ENCODE data around the gene AGO4.
A peak's percentile ranks its signal among the peaks of the same experiment; 100 is the strongest.
"Not testable (repeated sequence)": the region's sequence is repeated elsewhere in the genome, so short reads cannot be mapped to it uniquely, and the experiment has no call there.

The AGO4 gene

DNA sequence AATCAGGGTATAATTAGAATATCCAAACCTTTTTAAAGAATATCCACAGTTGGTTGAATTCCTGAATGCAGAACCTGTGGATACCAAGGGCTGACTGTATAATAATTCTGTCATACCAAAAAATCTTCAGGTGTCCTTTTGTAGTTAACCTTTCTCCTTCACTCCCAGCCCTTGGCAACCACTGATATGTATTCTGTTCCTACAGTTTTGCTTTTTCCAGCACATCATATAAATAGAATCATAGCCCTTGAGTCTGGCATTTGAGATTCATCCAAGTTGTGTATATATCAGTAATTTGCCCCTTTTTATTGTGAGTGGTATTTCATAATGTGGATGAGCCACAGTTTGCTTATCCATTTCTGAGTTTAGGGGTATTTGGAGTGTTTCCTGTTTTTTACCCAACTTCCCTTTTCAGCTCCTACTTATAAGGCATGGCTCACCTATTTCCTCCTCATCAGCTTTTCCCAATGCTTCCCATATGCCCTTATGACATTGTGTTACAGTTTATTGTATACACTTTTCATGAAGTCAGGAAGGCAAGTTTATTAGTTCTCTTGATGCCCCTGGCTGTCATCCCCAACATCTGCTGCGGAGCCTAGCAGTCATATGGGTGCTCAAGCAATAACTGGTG, 40.2 kb downstream of the AGO4 start:
- ATAC-seq (no peak), DNase-seq (no peak)
- no peaks in the 10 kb centered on the region for H3K4me1 Mint-ChIP-seq
- no peak overlapping the region for H3K27ac Mint-ChIP-seq
- H3K4me3 Mint-ChIP-seq = no peak overlapping the region
- H3K9me3 Mint-ChIP-seq = no peaks in the 10 kb centered on the region
- H3K27me3 Mint-ChIP-seq = no peaks in the 10 kb centered on the region

DNA sequence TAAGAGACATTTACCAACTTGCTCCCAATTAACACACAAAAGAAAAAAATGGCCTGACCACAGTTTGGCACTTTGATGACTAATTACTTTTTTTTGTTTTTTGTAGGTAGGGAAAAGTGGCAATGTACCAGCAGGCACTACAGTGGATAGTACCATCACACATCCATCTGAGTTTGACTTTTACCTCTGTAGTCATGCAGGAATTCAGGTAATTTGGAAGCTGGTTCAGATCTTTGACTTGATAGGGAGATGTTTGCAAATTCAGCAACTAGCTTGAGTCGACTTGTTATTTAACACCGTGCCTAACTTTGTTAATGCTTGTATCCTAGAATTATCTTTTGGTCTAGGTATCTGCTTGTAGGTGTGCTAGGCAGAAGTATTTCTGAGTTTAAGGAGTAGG, 42.2 kb downstream of the AGO4 start:
- H3K9me3 Mint-ChIP-seq = no peaks in the 10 kb centered on the region
- no peak for DNase-seq
- no peak overlapping the region for H3K4me3 Mint-ChIP-seq
- no peaks in the 10 kb centered on the region for H3K27me3 Mint-ChIP-seq
- no peaks in the 10 kb centered on the region for H3K4me1 Mint-ChIP-seq
- no peak overlapping the region for H3K27ac Mint-ChIP-seq
- no peak for ATAC-seq

DNA sequence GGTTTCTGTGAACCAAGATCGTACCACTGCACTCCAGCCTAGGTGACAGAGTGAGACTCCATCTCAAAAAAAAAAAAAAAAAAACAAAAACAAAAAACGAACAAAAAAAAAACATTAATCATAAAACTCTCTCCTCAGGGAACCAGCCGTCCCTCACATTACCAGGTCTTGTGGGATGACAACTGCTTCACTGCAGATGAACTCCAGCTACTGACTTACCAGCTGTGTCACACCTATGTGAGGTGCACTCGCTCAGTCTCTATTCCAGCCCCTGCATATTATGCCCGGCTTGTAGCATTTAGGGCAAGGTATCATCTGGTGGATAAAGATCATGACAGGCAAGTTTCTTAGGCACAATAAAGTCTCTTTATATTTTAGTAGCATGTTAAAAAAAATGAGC, 42.9 kb downstream of the AGO4 start:
- Mint-ChIP-seq H3K9me3 (no peaks in the 10 kb centered on the region), H3K27ac (no peak overlapping the region), H3K4me3 (no peak overlapping the region), H3K27me3 (no peaks in the 10 kb centered on the region), H3K4me1 (no peaks in the 10 kb centered on the region)
- ATAC-seq (no peak), DNase-seq (no peak)

DNA sequence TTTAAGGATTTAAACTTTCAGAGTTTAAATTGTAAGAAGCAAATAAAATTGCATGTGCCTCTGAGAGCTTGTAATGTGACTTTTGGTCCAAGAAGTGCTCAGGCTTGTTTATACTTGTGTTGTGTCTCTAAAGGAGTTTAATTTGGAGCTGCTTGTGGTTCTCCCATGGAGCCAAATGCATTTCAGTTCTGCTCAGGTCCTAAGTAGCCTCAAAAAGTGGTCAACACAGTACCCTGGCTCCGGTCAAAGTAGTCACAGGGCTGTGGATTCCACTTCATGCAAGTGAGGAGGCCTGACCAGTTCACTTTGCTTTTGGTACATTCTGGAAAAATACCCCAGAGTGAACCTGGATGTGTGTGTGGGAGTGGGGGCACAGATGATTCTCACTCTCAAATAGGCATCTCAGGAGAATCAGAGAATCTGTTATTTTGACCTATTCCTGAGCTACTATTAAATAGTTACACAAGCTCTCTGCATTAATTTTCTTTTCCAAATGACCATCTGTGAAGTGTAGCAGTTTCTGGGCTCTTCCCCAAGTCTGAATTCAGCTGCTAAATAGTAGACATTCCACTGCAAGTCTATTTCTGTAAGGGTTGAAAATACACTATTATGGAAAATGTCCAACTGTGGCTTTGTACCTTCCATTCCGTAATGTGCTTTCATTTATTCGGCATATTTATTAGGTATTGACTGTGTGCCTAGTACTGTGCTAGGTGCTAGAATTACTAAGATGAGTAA, 43.5 kb downstream of the AGO4 start:
- no peak overlapping the region for H3K4me3 Mint-ChIP-seq
- H3K9me3 Mint-ChIP-seq = no peaks in the 10 kb centered on the region
- H3K4me1 Mint-ChIP-seq = no peaks in the 10 kb centered on the region
- H3K27me3 Mint-ChIP-seq = no peaks in the 10 kb centered on the region
- H3K27ac Mint-ChIP-seq = no peak overlapping the region
- no peak for DNase-seq
- no peak for ATAC-seq

DNA sequence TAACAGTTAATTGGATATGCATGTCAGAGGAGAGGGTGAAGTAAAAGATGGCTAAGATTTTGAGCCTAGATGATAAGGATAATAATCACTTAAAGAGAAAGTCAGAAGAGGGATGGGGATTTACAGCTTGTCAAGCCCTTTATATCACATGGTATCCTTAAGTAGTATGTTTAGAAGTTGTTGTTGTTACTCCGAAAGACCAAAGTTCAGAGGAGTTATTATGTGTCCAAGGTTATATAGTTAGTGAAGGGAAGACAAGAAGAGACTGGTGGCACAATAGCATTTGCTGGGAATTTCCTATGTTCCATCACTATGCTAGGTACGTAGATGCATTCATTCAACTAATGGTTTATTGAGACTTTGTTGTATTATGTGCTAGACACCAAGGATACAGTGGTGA, 44.4 kb downstream of the AGO4 start:
- Mint-ChIP-seq H3K27me3 (no peaks in the 10 kb centered on the region), H3K27ac (no peak overlapping the region), H3K4me1 (no peaks in the 10 kb centered on the region), H3K4me3 (no peak overlapping the region), H3K9me3 (no peaks in the 10 kb centered on the region)
- DNase-seq = no peak
- ATAC-seq = no peak

DNA sequence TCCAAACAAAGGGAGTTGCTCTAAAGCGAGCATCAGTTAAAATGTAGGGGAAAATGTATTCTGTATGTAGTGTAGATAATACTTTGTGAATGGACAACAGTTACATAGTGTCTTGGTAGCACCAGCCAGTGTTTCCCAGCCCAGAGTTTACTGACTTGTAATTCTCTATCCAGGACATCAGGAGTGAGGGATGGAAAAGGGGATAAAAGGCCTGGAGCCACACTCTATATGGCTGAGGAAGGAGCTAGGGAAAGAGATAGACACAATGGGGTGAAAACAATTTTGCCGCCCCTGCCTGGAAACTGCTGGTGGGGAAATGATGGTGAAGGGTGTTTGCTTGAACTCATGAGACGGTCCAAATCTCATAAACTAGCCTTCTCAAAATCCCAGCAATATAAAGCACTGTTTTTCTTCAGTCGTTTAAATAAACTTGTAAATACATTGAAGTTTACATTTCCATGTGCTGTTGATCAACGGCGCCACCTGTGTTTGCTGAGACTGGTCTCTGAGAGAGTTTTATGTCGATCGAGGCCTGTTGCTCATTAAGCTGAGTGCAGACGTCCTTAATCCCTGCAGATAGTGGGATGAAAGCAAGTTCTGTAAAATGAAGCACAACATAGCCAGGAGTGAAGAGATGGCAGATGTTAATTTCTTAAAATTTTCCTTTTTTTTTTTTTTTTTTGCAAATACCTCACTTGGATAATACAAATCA, 47.3 kb downstream of the AGO4 start:
- H3K27ac Mint-ChIP-seq = no peak overlapping the region
- no peak overlapping the region for H3K4me3 Mint-ChIP-seq
- H3K9me3 Mint-ChIP-seq = no peaks in the 10 kb centered on the region
- ATAC-seq (no peak), DNase-seq (no peak)
- no peaks in the 10 kb centered on the region for H3K27me3 Mint-ChIP-seq
- no peaks in the 10 kb centered on the region for H3K4me1 Mint-ChIP-seq

DNA sequence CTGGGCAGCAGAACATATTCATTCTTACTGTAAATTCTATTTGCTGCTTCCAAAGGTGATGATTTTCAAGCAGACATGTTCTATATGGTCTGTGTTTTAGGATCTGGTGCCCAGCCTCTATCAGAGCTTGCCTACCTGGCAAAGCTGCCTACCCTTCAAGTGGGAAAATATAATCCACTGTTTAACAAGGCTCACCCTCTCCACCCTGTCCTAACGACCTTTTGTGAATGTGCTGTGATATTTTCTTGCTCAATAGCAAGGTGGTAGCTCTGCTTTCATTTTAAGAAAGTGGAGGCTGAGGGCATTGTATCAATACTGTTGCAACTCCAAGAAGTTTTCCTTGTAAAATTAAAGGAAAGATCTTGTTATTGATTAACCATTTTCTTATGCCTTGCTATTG, 49.1 kb downstream of the AGO4 start:
- Mint-ChIP-seq H3K9me3 (no peaks in the 10 kb centered on the region), H3K4me1 (no peaks in the 10 kb centered on the region), H3K27me3 (no peaks in the 10 kb centered on the region), H3K4me3 (no peak overlapping the region), H3K27ac (no peak overlapping the region)
- ATAC-seq (no peak), DNase-seq (no peak)

DNA sequence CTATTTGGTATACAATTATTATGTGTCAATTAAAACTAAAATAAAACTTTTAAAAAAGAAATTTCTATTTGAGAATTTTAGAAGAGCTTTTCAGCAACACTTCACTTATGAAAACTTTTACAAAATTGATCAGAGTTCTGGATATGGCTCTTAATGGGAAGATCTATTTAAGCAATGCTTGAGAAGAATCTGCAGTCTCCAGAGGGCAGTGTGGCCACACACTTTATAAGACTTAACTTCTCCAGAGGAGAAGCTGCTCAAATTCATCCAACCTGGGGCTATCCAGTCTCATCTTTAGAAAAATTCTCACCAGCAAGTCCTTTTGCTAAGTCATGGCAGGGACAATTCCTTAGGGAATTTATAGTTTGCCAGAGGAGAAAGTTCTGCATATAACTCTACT, 50.0 kb downstream of the AGO4 start:
- Mint-ChIP-seq H3K9me3 (no peaks in the 10 kb centered on the region), H3K4me3 (no peak overlapping the region), H3K27ac (no peak overlapping the region), H3K4me1 (no peaks in the 10 kb centered on the region), H3K27me3 (no peaks in the 10 kb centered on the region)
- DNase-seq = no peak
- no peak for ATAC-seq

DNA sequence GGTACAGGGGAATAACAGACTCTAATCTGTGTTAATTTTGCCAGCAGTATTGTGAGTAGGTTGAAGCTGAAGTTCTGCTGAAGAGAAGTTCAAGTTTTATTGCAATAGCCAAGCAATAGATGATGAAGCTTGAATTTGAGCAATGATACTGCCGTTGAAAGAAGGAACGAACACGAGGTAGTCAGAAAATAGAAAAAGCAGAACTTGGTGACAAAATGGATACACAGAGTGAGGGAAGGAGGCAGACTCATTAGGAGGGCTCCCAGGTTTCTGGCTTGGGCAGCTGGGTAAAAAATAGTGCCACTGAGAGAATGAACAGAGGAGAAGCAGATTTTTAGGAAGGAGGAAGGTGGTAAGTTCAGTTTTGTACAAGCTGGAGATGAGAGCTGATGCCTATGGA, 52.9 kb downstream of the AGO4 start:
- ATAC-seq = no peak
- DNase-seq = no peak
- Mint-ChIP-seq H3K4me3 (no peak overlapping the region), H3K27ac (peak overlapping the region; percentile 5 to 6), H3K27me3 (no peaks in the 10 kb centered on the region), H3K9me3 (no peaks in the 10 kb centered on the region), H3K4me1 (no peaks in the 10 kb centered on the region)

DNA sequence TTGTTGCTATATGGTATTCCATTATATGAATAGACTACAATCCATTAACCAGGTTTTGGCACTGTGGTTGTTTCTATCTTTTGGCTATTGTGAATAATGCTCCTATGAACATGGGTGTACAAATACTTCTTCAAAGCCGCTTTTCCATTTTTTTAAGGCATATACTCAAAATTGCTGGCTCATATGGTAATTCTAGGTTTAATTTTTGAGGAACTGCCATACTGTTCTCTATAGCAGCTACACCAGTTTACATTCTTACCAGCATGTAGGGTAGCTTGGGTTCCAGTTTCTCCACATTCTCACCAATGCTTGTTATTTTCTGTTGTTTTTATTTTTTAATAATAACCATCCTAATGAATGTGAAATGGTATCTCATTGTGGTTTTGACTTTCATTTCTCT, 55.3 kb downstream of the AGO4 start:
- H3K4me3 Mint-ChIP-seq = no peak overlapping the region
- no peaks in the 10 kb centered on the region for H3K4me1 Mint-ChIP-seq
- H3K27ac Mint-ChIP-seq = no peak overlapping the region
- no peak for ATAC-seq
- no peak for DNase-seq
- H3K27me3 Mint-ChIP-seq = no peaks in the 10 kb centered on the region
- H3K9me3 Mint-ChIP-seq = no peaks in the 10 kb centered on the region

DNA sequence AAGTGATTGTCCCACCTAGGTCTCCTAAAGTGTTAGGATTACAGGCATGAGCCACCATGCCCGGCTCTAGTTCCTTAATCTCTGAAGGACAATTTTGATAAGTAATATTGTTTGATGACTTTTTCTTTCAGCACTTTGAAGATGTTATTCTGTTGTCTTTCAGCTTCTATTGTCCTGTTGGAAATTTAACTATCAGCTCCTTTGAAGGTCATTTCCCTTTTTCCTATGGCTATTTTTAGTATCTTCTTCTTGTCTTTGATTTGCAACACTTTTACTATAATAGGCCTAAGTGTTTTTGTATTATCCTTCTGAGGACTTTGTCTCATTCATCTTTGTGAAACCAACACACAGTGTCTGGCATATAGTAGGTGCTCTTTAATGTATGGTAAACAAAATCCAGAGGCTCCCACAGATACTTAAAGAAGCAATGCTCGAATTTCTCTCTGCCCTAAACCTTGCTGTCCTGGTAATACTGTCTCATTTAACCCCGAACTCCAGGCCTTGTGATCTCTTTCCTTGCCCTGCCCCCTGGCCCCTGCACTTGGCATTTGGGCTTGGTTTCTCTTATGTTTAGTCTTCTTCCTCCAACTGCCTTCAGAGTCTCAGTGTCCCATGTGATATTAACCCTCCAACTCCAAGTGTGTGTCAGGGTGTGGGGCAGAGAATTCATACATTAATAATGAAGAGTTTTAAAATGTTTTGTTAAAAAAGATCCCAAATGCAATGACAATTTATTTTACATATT, 56.2 kb downstream of the AGO4 start:
- DNase-seq = no peak
- Mint-ChIP-seq H3K27me3 (no peaks in the 10 kb centered on the region), H3K27ac (no peak overlapping the region), H3K4me3 (no peak overlapping the region), H3K4me1 (no peaks in the 10 kb centered on the region), H3K9me3 (no peaks in the 10 kb centered on the region)
- ATAC-seq = no peak

DNA sequence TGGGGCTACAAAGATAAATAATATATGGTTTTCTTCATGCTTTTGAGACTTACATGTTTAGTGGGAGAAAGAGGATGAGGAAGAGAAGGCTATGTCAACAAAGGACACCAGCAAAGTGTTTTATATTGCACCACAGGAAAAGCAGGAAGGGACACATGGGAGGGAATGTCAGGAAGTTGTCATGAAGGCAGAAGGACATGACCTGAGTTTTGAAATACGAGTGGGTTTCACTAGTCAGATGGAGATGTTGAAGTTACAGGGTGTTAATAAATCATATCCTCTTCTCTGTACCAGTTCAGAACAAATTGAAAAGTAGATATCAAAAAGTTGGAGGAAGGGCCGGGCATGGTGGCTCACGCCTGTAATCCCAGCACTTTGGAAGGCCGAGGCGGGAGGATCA, 57.0 kb downstream of the AGO4 start:
- DNase-seq = no peak
- Mint-ChIP-seq H3K4me3 (no peak overlapping the region), H3K27me3 (no peaks in the 10 kb centered on the region), H3K27ac (no peak overlapping the region), H3K9me3 (no peaks in the 10 kb centered on the region), H3K4me1 (no peaks in the 10 kb centered on the region)
- no peak for ATAC-seq

DNA sequence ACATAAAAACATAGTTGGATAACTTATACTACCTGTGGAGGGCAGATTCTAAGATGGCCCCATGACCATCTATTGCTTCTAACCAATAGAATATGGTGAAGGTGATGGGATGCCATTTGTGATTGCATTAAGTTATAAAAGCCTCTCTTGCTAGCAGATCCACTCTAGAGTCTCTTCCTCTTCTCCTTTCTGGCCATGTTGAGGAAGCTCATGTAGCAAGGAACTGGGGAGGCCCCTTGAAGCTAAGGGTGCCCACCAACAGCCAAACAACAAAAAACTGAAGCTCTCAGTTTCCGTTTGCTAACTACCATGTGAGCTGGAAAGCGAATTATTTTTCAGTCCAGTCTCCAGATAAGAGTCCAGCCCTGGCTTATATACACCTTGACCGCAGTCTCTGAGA, 59.2 kb downstream of the AGO4 start:
- no peak for ATAC-seq
- Mint-ChIP-seq H3K27ac (no peak overlapping the region), H3K4me1 (no peaks in the 10 kb centered on the region), H3K4me3 (no peak overlapping the region), H3K9me3 (no peaks in the 10 kb centered on the region), H3K27me3 (no peaks in the 10 kb centered on the region)
- DNase-seq = no peak

DNA sequence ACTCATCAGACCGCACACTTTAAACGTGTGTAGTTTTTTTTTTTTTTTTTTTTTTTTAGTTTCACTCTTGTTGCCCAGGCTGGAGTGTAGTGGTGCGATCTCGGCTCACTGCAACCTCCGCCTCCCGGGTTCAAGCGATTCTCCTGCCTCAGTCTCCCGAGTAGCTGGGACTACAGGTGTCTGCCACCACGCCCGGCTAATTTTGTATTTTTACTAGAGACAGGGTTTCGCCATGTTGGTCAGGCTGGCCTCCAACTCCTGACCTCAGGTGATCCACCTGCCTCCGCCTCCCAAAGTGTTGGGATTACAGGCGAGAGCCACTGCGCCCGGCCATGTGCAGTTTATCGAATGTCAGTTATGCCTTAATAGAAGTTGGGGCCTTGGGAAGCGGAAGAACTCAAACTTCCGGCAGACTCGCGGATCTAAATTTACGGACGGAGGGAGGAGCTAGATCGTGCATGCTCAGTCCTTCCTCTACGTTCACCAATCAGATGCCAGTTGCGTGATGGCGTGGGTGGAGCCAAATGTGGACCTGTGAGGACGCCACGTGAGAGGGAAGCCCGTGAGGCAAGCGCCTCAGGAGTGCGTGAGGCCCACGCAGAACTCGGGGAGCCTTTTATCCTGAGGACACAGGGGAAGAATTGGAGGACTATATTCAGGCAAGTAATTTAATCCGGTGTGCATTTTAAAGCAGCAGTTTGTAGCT, 61.6 kb downstream of the AGO4 start:
- H3K4me1 Mint-ChIP-seq, ATAC-seq, H3K4me3 Mint-ChIP-seq, H3K27me3 Mint-ChIP-seq, H3K9me3 Mint-ChIP-seq, DNase-seq: not testable (repeated sequence)
- peak overlapping the region in 1 of 2 donors; percentile 5 for H3K27ac Mint-ChIP-seq

DNA sequence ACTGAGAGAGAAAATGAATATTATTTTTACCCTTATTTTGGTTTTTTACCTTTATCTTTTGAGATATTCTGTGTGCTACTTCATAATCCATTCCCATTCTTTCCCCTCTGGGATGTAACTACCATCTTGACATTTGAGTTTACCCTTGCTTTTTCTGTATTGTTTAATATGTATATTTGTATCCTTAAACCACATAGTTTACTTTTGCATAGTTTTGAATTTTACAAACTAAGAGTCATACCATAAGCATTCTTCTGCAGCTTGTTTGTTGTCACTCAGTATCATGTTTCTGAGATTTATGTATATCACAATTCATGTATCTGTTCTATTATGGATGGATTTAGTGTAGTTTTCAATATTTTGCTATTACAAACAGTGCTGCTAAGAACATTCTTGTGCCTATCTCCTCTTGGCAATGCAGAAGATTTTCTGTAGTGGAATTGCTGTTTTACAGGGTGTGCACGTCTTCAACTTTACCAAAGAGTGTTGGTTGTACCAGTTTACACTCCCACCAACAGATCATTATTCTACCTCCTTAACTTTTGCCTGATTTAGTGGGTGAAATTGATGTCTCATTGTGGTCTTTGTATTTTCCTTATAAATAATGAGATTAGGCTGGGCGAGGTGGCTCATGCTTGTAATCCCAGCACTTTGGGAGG, 63.0 kb downstream of the AGO4 start:
- Mint-ChIP-seq H3K4me1 (no peaks in the 10 kb centered on the region), H3K27ac (no peak overlapping the region), H3K4me3 (no peak overlapping the region), H3K27me3 (no peaks in the 10 kb centered on the region), H3K9me3 (no peaks in the 10 kb centered on the region)
- ATAC-seq (no peak), DNase-seq (no peak)
